OCI-LY7 (cell line): ENCODE results near the gene PALLD. TPM values are rescaled to one million over a fixed set of nuclear protein-coding genes. Genes with fewer than 3 reads are reported as not detected.

Source experiments
- BruUV-seq: library from RNA; stranded (reverse); fragments of 400-500 nt; replicated peaks from 2 replicates; lab custom pipeline; 2021; lab: Mats Ljungman, UMichigan
- CTCF ChIA-PET: fragments of 300-600 bp; sonication (Branson Sonifier 250); formaldehyde crosslinking; loops from one replicate; lab custom pipeline; 2022; ENCODE audit warnings: antibody characterized with exemption; ENCODE audit not compliant: unreplicated experiment; lab: Charles Lee
- POLR2A ChIA-PET: fragments of 300-600 bp; sonication (Branson Sonifier 250); formaldehyde crosslinking; loops from one replicate; lab custom pipeline; 2022; ENCODE audit warnings: antibody characterized with exemption; lab: Charles Lee
- DNase-seq: peaks from one replicate; pipeline ENCODE4 v3.0.0-alpha.2; 2015; ENCODE audit warnings: low spot score
- H2AFZ ChIP-seq: fragments of 200-600 bp; sonication (generic), shearing (Covaris generic); 2 replicates; pipeline ENCODE4 v1.6.1; 2014; ENCODE audit warnings: mild to moderate bottlenecking, antibody characterized with exemption, low read length, moderate library complexity
- H3K27ac ChIP-seq: fragments of 200-600 bp; sonication (generic); 2 replicates; pipeline ENCODE4 v1.5.1; 2014; ENCODE audit warnings: mixed run types, low read depth, mild to moderate bottlenecking, moderate library complexity, low read length, inconsistent platforms; ENCODE audit not compliant: poor library complexity, severe bottlenecking
- H3K36me3 ChIP-seq: fragments of 200-600 bp; sonication (generic); 2 replicates; pipeline ENCODE4 v1.6.1; 2014; ENCODE audit warnings: mild to moderate bottlenecking, antibody characterized with exemption, low read length, moderate library complexity, mixed read lengths; ENCODE audit not compliant: insufficient read depth
- H3K4me1 ChIP-seq: fragments of 200-600 bp; sonication (generic); 2 replicates; pipeline ENCODE4 v1.5.1; 2014; ENCODE audit warnings: mild to moderate bottlenecking, low read length; ENCODE audit not compliant: insufficient read depth, poor library complexity, severe bottlenecking
- H3K4me2 ChIP-seq: fragments of 200-600 bp; sonication (generic); 2 replicates; pipeline ENCODE4 v1.6.1; 2014; ENCODE audit warnings: mild to moderate bottlenecking, low read length
- H3K4me3 ChIP-seq: fragments of 200-600 bp; sonication (generic); 2 replicates; pipeline ENCODE4 v1.5.1; 2014; ENCODE audit warnings: mild to moderate bottlenecking, low read depth, low read length; ENCODE audit not compliant: poor library complexity, severe bottlenecking
- H3K79me2 ChIP-seq: fragments of 200-600 bp; sonication (generic); 2 replicates; pipeline ENCODE4 v1.6.1; 2016; ENCODE audit warnings: low read depth, mild to moderate bottlenecking, low read length, moderate library complexity, mixed read lengths; ENCODE audit not compliant: insufficient read depth
- H3K9me2 ChIP-seq: fragments of 200-600 bp; sonication (generic); 2 replicates; pipeline ENCODE4 v1.6.1; 2016; ENCODE audit warnings: mild to moderate bottlenecking, low read length, mixed read lengths; ENCODE audit not compliant: insufficient read depth
- H3K9me3 ChIP-seq: fragments of 200-600 bp; sonication (generic); 2 replicates; pipeline ENCODE4 v1.6.1; 2014; ENCODE audit warnings: mild to moderate bottlenecking, mixed run types, low read length, mixed read lengths
- H4K20me1 ChIP-seq: fragments of 200-600 bp; sonication (generic); 2 replicates; pipeline ENCODE4 v1.6.1; 2014; ENCODE audit warnings: mild to moderate bottlenecking, antibody characterized with exemption, low read length, moderate library complexity, mixed read lengths; ENCODE audit not compliant: insufficient read depth
- CTCF ChIP-seq: fragments of 200-600 bp; sonication (generic); conservative IDR thresholded peaks from 2 replicates; pipeline ENCODE4 v1.5.1; 2014; ENCODE audit warnings: mild to moderate bottlenecking, antibody characterized with exemption, low read length, moderate library complexity, mixed read lengths
- EZH2phosphoT487 ChIP-seq: fragments of 200-600 bp; sonication (generic); IDR thresholded peaks from 2 replicates; pipeline ENCODE4 v1.6.1; 2018; ENCODE audit warnings: low read depth, borderline replicate concordance, mild to moderate bottlenecking, mixed run types, antibody characterized with exemption, low read length, moderate library complexity, mixed read lengths
- intact Hi-C: fragments of 100-400 bp; cut with micrococcal nuclease; formaldehyde crosslinking; loops from one replicate; pipeline ENCODE4 v1.10.0; 2022; ENCODE audit not compliant: unreplicated experiment
- total RNA-seq, 2 experiments: library from RNA; depleted of rRNA in 1 of 2; stranded (reverse); fragments of >200 nt in 1 of 2; shearing (Covaris generic) in 1 of 2; gene quantifications; 2 replicates each; pipeline ENCODE4 v1.2.3, GENCODE V29; 2014 to 2022

Gene PALLD
- total RNA-seq, 2 experiments from 2014 or later = 0.73 to 2.8 TPM

- POLR2A ChIA-PET = interaction anchor here (0.7 kb wide), 1 partner anchor 157 kb away, joined by 3 read pairs; no protein-coding TSS in a partner anchor
- DNase-seq = no peak
- Histone ChIP-seq H3K4me3 (no peak overlapping the region), H3K9me2 (no peaks in the 10 kb centered on the region), H3K9me3 (no peaks in the 10 kb centered on the region), H3K4me2 (no peak overlapping the region), H3K27ac (no peak overlapping the region), H4K20me1 (no peaks in the 10 kb centered on the region), H3K79me2 (no peaks in the 10 kb centered on the region), H3K36me3 (no peaks in the 10 kb centered on the region), H3K4me1 (no peaks in the 10 kb centered on the region), H2AFZ (no peak overlapping the region)
- CTCF ChIA-PET = no interaction called here
- no peak for TF ChIP-seq EZH2phosphoT487
- TF ChIP-seq CTCF = no peak
- intact Hi-C loops = no loop called here
- BruUV-seq = no TSS peak
These were observed 134.7 kb downstream of the PALLD start for GRCh38 chr4:168631241-168632162.

- Histone ChIP-seq H3K4me2 (no peak overlapping the region), H3K4me1 (no peaks in the 10 kb centered on the region), H3K36me3 (no peaks in the 10 kb centered on the region), H2AFZ (no peak overlapping the region), H3K9me2 (no peaks in the 10 kb centered on the region), H3K9me3 (no peaks in the 10 kb centered on the region), H4K20me1 (no peaks in the 10 kb centered on the region), H3K4me3 (no peak overlapping the region), H3K27ac (no peak overlapping the region), H3K79me2 (no peaks in the 10 kb centered on the region)
- intact Hi-C loops = no loop called here
- DNase-seq = no peak
- POLR2A ChIA-PET = interaction anchor here (0.7 kb wide), 1 partner anchor 156 kb away, joined by 3 read pairs; no protein-coding TSS in a partner anchor
- TF ChIP-seq EZH2phosphoT487 (no peak), CTCF (no peak)
- CTCF ChIA-PET = no interaction called here
- BruUV-seq = no TSS peak
These were observed 135.5 kb downstream of the PALLD start for GRCh38 chr4:168632301-168632725.

- TF ChIP-seq CTCF = no peak
- TF ChIP-seq EZH2phosphoT487 = no peak
- Histone ChIP-seq H3K4me1 (no peaks in the 10 kb centered on the region), H3K79me2 (no peaks in the 10 kb centered on the region), H3K9me3 (no peaks in the 10 kb centered on the region), H4K20me1 (no peaks in the 10 kb centered on the region), H3K4me2 (no peak overlapping the region), H3K9me2 (no peaks in the 10 kb centered on the region), H2AFZ (no peak overlapping the region), H3K4me3 (no peak overlapping the region), H3K27ac (no peak overlapping the region), H3K36me3 (no peaks in the 10 kb centered on the region)
- ChIA-PET CTCF (no interaction called here), POLR2A (no interaction called here)
- no peak for DNase-seq
- intact Hi-C loops = no loop called here
- BruUV-seq = no TSS peak
These were observed 136.2 kb downstream of the PALLD start for GRCh38 chr4:168633064-168633463.
